Mesodermal cell (in vitro differentiated cells): ENCODE results near the gene PKD1.

Experiments
- H3K27ac ChIP-seq: 2 replicates; pipeline ENCODE4 v1.7.0; 2013; ENCODE audit warnings: mild to moderate bottlenecking, low read depth, low read length, moderate library complexity; ENCODE audit not compliant: severe bottlenecking
- H3K36me3 ChIP-seq: 2 replicates; pipeline ENCODE4 v1.7.1; 2013; ENCODE audit warnings: mild to moderate bottlenecking, low read length, moderate library complexity; ENCODE audit not compliant: control insufficient read depth, insufficient read depth
- H3K4me1 ChIP-seq: one replicate; pipeline ENCODE4 v1.7.1; 2013; ENCODE audit warnings: mild to moderate bottlenecking, low read length; ENCODE audit not compliant: insufficient read depth, control insufficient read depth, poor library complexity, severe bottlenecking
- H3K4me3 ChIP-seq: 2 replicates; pipeline ENCODE4 v1.7.0; 2013; ENCODE audit warnings: low read length, control low read depth, mild to moderate bottlenecking; ENCODE audit not compliant: insufficient read depth, poor library complexity, severe bottlenecking; ENCODE audit errors: extremely low read depth
- H3K9me3 ChIP-seq: 2 replicates; pipeline ENCODE4 v1.7.1; 2013; ENCODE audit warnings: mild to moderate bottlenecking, low read length, moderate library complexity; ENCODE audit not compliant: control insufficient read depth
- WGBS, 2 experiments: methylation state at CpG; one replicate each; pipeline ENCODE4 v1.1.5; 2013; ENCODE audit warnings: missing lambda C conversion rate in 2 of 2; ENCODE audit not compliant: insufficient coverage in 2 of 2; 5-methylcytosine and 5-hydroxymethylcytosine counted together

Gene PKD1

DNA sequence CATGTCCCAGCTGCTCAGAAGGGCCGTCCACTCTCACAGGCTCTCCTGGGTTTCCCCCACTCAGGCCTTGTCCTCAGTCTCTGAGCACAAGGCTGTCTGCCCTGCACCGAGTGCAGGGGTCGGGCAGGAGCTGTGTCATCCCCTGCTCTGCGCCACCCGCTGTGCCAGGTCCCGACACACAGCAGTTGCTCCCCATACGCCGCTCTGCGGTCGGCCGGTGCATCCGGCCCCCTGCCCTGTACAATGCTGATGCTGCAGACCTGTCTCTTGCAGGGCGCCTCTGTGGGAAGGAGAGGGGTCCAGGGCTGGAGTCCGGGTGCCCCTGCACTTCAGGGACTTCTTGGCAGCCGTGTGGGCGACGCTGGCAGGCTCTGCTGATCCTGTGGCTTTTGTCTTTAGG, 81.8 kb downstream of the PKD1 start:
- Histone ChIP-seq H3K4me3 (no peak overlapping the region), H3K4me1 (peaks cover 4% of the 10 kb centered on the region), H3K27ac (no peak overlapping the region), H3K36me3 (peaks cover 69% of the 10 kb centered on the region), H3K9me3 (no peaks in the 10 kb centered on the region)
- WGBS, 2 experiments = 96 to 99% methylated on average over 17 of the region's 17 CpGs

DNA sequence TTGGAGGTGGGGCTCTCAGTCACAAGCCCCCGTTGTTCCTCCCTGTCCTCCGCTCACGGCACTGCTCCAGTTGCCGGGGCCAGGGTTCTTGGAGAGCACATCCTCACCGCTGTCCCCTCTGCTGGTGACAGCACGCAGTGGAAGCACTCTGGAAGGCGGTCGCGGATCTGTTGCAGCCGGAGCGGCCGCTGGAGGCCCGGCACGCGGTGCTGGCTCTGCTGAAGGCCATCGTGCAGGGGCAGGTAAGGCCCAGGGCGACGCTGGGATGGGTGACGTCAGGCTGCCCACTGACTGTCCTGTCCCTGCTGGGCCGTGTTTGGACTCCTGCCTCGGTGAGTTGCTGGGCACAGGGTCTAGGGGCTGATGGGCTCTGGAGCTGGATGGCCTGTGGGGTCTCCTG, 82.5 kb downstream of the PKD1 start:
- Histone ChIP-seq H3K4me3 (no peak overlapping the region), H3K36me3 (peaks cover 63% of the 10 kb centered on the region), H3K9me3 (no peaks in the 10 kb centered on the region), H3K4me1 (peaks cover 4% of the 10 kb centered on the region), H3K27ac (no peak overlapping the region)
- 94 to 95% methylated on average over 21 of the region's 21 CpGs for WGBS, 2 experiments

DNA sequence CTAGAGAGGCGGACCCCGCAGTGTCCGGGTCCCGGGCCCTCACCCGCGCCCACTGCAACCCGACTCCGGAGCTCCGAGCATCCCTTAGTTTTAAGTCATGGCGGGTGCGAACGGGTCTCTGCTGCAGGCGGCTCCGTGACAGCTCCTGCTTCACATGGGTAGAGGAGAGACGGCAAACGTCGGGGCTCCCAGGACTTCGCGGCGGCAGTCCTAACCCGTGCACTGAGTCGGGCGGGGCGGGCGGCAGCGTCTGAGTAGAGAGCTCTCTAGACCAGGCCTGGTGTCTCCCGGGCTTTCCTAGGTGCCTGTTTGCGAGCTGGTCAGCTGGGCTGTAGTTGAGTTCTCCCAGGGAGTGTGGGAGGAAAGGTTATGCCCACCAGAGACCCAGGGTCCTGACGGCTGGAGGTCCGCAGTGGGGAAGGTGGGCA, 87.6 kb downstream of the PKD1 start:
- Histone ChIP-seq H3K36me3 (peaks cover 34% of the 10 kb centered on the region), H3K4me1 (peaks cover 4% of the 10 kb centered on the region), H3K27ac (no peak overlapping the region), H3K9me3 (no peaks in the 10 kb centered on the region), H3K4me3 (peak overlapping the region; percentile 94)
- WGBS, 2 experiments = 2% methylated on average over 25 to 26 of the region's 30 CpGs

DNA sequence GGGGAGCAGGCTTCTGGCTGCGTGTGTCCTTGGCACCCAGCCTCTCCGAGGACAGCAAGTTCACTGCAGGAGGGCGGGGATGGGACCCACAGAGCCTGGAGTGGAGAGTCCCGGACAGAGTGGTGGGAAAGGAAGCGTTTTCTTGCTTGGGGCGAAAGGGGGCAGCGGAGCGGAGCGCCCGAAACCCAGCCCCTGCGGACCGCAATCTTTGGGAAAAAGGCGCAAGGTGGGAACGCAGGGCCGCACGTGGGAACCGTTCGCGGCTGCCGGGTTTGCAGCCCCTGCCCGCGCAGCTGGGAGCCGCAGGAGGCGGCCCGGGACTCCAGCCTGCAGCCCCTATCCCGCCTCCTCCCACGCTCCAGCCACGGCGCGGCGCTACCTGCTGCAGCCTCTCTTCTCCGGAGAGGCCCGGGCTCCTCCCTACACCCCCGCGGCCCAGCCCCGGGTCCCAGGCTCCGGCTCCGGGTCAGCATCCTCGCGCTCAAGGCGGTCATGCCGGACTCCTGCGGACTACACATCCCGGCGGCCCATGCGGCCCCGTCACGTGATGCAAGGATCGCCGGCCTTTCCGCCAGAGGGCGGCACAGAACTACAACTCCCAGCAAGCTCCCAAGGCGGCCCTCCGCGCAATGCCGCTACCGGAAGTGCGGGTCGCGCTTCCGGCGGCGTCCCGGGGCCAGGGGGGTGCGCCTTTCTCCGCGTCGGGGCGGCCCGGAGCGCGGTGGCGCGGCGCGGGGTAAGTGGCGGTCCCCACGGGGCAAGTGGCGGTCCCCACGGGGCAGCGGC, 88.2 kb downstream of the PKD1 start, which contains the start of the genes NTHL1 and TSC2:
NTHL1 (minus strand) TSS at position 505 of the 786 bp plus-strand sequence; CDS start at position 494, 11 bp downstream.
TSC2 (plus strand) TSS at position 656 of the 786 bp plus-strand sequence. CDS start 631 bp downstream, outside the sequence.
- WGBS, 2 experiments = 0 to 1% methylated on average over 45 to 74 of the region's 81 CpGs
- Histone ChIP-seq H3K4me1 (peaks cover 4% of the 10 kb centered on the region), H3K4me3 (peak within 1 kb of the TSS; percentile 94), H3K27ac (peak within 1 kb of the TSS; percentile 53), H3K36me3 (peaks cover 28% of the 10 kb centered on the region), H3K9me3 (no peaks in the 10 kb centered on the region)

DNA sequence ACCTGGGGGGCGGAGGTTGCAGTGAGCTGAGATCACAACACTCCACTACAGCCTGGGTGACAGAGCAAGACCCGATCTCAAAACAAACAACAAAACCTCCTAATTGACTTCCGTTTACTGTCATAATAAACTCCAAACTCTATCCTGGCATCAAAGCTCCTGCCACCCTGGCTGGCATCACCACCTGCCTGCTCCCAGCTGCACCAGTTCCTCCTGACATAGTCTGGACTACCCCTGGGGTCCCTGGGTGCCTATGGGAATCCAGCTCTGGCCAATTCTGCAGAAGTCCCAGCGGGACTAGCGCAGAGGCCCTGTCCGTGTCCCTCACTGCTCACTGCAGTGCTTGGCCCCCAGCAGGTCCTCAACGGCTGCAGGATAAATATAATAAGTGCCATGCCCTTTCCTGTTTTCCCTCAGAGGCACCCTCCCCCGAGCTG, 88.8 kb downstream of the PKD1 start:
- Histone ChIP-seq H3K9me3 (no peaks in the 10 kb centered on the region), H3K27ac (no peak overlapping the region), H3K4me3 (peak overlapping the region; percentile 94), H3K4me1 (peaks cover 4% of the 10 kb centered on the region), H3K36me3 (peaks cover 22% of the 10 kb centered on the region)
- WGBS, 2 experiments = 46 to 47% methylated on average over 8 of the region's 8 CpGs

DNA sequence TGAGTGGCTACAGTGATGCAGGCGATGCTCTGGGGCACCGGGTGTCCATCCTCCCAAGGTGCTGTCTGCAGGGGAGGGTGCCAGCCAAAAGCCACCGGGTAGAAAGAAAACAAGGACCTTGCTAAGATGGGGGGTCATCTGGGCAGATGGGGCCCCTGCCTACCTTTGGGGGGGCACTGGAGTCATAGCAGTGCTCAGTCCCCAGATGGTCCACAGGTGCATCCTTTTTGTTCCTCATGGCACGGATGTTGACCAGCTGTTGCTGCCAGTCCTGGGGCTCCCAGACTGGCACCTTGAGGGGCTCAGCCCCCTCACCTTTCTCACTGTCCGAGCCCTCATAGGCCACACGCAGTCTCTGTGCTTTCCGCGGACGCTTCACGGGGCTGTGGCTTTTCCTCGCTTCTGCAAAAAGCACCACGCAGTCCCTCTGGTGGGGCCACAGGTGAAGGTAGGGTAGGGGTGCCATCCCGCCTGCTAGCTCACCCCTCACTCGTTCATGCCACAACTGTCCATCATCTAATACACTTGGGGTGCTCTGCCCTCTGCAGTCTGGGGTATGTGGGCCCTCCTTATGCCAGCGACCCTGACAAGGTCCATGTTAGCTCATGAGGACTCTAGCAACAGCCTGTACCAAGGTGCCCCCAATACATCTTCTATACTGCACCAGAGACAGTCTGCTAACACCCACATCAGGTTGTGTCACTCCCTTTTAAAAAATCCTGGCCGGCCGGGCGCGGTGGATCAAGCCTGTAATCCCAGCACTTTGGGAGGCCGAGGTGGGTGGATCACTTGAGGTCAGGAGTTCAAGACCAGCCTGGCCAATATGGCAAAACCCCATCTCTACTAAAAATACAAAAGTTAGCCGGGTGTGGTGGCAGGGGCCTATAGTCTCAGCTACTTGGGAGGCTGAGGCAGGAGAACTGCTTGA, 89.5 kb downstream of the PKD1 start:
- Histone ChIP-seq H3K9me3 (no peaks in the 10 kb centered on the region), H3K36me3 (peaks cover 15% of the 10 kb centered on the region), H3K4me3 (peak overlapping the region; percentile 94), H3K27ac (no peak overlapping the region), H3K4me1 (peaks cover 4% of the 10 kb centered on the region)
- 96 to 98% methylated on average over 14 of the region's 21 CpGs for WGBS, 2 experiments

DNA sequence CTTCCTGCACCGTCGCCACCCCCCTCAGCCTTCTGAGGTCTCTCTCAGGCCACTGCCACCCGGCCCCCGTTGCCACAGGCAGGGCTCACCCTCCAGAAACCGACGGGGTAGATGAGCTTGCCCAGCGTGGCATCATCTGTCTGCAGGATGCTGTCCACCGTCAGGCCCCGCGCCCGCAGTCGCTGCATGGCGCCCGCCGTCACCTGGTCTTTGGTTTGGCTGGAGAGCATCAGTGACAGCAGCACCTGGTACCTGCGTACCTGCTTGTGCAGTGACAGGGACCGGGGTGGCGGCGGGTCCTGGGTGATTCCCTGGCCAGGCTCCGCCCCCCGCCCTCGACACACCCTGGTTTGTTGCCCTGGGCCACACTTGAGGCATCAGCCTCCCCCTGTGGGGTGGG, 91.2 kb downstream of the PKD1 start:
- 95 to 98% methylated on average over 18 to 20 of the region's 22 CpGs for whole genome bisulfite sequencing, 2 experiments
- H3K4me1 ChIP-seq = peaks cover 4% of the 10 kb centered on the region
- H3K4me3 ChIP-seq = no peak overlapping the region
- peaks cover 4% of the 10 kb centered on the region for H3K36me3 ChIP-seq
- H3K9me3 ChIP-seq = no peaks in the 10 kb centered on the region
- no peak overlapping the region for H3K27ac ChIP-seq

DNA sequence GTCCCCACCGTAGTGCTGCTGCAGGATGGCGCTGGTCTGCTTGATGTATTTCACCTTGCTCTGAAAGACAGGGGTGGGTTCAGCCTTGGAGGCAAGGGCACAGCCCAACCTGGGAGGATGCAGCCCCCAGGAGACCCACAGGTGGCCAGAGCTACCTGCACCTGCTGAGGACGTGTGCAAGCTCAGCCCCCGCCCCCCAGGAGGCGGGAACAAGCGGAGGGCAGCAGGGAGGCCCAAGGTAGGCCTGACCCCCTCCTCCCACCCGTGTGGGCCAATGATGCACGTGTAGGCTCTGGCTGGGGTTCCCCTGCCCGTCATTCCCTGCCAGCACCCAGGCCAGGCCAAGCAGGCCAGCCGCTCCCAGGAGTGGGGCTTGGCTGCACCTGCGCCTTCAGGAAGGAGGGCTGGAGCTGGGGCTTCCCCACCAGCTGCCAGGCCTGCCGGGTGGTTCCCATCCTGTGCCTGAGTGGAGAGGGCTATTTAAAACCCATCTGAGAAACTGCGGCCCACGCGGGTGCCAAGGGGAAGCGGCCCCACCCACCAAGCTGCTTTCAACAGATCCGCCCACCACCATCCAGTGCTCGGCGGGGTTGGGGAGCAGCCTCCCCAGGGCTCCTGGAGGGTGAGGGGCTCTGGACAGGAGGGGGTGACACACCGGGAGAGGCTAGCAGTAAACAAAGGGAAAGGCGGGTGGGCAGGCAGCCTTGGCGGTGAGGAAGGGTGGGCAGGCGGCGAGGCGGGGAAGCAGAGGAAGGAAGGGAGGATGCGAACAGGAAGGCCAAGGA, 91.8 kb downstream of the PKD1 start:
- no peaks in the 10 kb centered on the region for H3K9me3 ChIP-seq
- H3K27ac ChIP-seq = no peak overlapping the region
- 93 to 94% methylated on average over 11 to 20 of the region's 26 CpGs for WGBS, 2 experiments
- peaks cover 5% of the 10 kb centered on the region for H3K36me3 ChIP-seq
- H3K4me3 ChIP-seq = no peak overlapping the region
- peaks cover 10% of the 10 kb centered on the region for H3K4me1 ChIP-seq

DNA sequence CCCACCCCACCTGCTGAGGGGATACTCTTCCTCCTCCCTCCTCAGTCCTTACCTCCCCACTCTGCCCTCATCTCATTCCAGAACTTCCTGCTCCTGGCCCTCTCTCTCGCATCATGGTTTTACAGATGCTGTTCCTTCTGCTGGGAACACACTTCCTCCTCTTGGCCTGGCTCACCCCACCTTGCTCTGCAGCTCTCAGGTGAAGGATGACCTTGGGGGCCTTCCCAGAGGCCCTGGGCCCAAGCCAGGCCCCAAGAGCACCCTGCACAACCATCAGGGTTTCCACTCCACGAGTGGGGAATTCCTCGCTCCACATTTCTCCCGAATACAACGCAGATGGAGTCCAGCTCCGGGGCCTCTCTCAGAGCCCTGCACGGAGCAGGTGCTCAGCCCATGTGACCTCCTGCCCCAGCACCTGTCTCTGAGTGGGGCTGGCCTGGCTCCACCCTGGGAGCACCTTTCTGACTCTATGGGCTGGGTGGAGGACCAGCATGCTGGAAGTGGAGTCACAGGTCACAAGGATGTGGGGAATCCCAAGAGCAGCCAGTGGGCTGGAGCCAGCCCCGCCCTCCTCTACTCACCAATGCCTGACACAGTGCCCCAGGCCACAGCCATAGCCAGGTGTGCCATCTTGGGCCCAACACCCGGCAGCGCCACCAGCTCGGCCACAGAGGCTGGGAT, 92.6 kb downstream of the PKD1 start:
- Histone ChIP-seq H3K4me3 (no peak overlapping the region), H3K36me3 (peaks cover 11% of the 10 kb centered on the region), H3K9me3 (no peaks in the 10 kb centered on the region), H3K27ac (no peak overlapping the region), H3K4me1 (peaks cover 10% of the 10 kb centered on the region)
- 96% methylated on average over 10 to 11 of the region's 11 CpGs for WGBS, 2 experiments
